Epithelial cell of esophagus (primary cell): ENCODE results near the gene AMIGO3.

Source experiments
- DNase-seq: peaks from one replicate; pipeline ENCODE4 v3.0.0; 2010; ENCODE audit warnings: low read depth
- H3K4me3 ChIP-seq: 2 replicates; pipeline ENCODE4 v1.5.1; 2011; ENCODE audit warnings: mild to moderate bottlenecking, low read length, control low read depth
- TF ChIP-seq, protein P1 (sequence below): IDR thresholded peaks from 2 replicates; pipeline ENCODE4 v1.5.1; 2011; ENCODE audit warnings: low read depth, mild to moderate bottlenecking, low read length, control low read depth, inconsistent platforms; ENCODE audit not compliant: insufficient read depth; ENCODE audit errors: missing control alignments

AMIGO3 gene

DNA sequence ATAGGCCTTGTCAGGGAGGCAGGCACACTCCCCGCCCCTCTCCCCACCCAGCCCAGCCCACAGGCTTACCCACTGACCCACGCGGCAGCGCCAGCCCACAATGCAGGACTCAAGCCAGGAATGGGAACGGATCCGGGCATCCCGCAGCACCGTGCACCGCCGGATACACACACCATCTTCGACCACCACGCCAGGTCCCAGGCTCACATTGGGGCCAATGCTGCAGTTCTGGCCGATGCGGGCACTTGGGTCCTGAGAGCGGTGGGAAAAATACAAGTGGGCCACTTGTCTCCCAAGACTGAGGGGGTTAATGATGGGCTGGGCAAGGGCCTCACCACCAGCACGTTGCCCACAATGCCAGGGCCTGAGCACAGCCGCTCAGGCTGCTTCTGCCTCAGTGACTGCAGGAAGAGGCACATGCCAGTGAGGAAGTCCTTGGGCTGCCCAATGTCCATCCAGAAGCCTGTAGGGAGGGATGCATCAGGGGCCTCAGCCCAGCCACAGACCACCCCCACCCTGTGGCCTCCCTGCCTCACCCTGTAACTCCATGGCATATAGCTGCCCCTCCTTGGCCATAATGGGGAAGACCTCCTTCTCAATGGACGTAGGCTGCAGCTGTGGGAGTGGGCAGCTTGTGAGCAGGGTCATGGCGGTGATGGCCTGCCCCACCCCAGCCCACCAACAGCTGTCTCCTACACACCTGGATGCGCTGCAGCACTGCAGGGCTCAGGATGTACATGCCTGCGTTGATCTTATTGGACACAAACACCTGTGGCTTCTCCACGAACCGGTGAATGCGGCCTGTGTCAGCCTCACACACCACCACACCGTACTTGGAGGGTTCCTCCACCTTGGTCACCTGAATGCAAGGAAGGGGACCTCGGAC lies 2.7 kb upstream of the AMIGO3 start:
- TF ChIP-seq, protein P1, sequence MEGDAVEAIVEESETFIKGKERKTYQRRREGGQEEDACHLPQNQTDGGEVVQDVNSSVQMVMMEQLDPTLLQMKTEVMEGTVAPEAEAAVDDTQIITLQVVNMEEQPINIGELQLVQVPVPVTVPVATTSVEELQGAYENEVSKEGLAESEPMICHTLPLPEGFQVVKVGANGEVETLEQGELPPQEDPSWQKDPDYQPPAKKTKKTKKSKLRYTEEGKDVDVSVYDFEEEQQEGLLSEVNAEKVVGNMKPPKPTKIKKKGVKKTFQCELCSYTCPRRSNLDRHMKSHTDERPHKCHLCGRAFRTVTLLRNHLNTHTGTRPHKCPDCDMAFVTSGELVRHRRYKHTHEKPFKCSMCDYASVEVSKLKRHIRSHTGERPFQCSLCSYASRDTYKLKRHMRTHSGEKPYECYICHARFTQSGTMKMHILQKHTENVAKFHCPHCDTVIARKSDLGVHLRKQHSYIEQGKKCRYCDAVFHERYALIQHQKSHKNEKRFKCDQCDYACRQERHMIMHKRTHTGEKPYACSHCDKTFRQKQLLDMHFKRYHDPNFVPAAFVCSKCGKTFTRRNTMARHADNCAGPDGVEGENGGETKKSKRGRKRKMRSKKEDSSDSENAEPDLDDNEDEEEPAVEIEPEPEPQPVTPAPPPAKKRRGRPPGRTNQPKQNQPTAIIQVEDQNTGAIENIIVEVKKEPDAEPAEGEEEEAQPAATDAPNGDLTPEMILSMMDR: no peak
- no peak for DNase-seq
- no peak overlapping the region for H3K4me3 ChIP-seq

DNA sequence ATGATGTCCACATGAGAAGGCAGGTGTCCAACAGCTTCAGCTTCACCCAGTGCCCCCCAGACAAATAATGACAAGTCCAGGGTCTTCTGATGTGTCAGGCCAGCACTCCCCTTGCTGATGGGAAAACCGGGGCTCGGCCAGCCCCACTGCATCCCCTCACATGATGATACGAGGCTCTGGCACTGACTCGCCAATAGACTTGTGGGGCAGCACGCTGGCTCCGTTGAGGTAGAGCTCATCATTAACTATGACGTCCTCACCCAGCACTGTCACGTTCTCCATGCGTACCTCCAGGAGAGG lies 2.1 kb upstream of the AMIGO3 start:
- DNase-seq: no peak
- no peak overlapping the region for H3K4me3 ChIP-seq
- TF ChIP-seq, protein P1: no peak

DNA sequence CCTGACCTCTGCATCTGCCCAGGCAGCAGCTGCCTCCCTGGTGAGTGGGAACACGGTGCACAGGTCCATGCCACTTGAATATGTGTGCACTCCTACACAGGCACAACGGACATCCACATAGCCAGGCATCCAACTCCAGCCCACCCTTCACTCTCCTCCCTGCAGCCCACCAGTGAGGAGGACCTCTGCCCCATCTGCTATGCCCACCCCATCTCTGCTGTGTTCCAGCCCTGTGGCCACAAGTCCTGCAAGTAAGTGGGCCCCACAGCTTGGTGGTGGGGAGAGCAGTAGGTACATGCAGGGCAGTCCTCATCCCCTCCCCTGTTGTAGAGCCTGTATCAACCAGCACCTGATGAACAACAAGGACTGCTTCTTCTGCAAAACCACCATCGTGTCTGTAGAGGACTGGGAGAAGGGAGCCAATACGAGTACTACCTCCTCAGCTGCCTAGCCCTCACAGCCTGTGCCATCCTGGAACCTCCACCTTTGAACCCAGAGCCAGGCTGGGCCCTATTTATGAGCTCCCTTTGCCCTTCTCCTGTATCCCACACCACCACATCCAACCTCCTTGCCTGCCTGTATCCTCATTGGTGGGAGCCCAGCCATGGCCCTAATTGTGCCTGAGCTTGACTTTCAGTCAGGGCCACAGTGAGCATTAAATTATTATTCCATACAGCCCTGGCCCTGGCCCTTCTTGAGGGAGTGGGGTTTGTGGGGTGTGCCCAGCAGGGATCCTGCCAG lies 1.5 kb upstream of the AMIGO3 start:
- TF ChIP-seq, protein P1: no peak
- DNase-seq: no peak
- H3K4me3 ChIP-seq: no peak overlapping the region

DNA sequence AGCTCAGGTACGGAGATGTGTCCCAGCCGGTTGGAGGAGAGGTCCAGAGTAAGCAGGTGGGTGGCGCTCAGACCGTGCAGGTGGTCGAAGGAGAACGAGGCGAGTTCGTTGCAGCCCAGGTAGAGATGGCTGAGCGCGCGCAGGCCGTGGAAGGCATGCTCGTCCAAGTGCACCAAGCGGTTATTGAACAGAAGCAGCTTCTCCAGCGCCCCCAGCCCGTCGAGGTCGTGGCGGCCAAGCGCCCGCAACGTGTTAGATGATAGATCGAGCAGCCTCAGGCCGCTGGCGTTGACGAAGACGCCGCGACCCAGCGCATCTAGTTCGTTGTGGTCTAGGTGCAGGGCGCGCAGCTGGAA lies 648 bp downstream of the AMIGO3 start:
- TF ChIP-seq, protein P1: no peak
- DNase-seq: no peak
- peak overlapping the region; percentile 46 for H3K4me3 ChIP-seq

DNA sequence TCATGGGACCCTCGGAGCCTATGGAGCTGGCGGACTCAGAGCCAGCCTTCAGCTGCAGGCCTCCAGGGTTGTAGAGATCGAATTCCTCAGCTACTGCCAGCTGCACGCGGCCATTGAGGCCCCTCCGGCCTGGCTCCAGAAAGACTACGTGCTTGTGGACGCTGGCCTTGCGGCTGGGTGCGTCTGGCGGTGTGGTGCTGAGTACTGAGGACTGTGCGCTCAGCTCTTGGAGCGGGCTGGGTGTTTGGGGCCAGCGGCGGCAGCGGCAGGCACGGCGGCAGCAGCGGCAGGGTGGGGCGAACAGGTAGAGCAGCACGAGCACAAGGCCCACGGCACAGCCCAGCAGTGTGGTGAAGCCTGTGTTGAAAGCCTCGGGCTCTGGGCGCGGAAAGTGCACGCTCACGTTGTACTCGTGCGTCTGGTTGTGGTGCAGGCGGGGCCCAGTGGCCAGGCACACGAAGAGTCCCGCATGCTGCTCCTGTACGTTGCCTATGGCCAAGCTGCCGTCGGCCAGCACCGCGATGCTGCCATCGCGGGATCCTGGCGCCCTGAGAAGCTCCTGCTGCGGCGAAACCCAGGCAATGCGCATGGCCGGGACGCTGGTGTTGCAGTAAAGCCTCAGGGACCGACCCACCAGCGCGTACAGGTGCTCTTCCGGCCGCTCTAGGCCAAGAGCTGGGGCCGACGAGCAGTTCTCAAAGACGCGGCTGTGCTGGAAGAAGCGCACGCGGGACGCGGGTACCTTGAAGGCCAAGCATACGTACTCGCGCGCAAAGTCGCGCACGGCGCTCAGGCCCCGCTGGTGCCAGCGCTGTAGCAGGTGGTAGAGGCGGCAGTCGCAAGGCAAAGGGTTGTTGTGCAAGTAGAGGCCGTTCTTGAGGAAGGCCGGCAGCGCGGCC lies 1.3 kb downstream of the AMIGO3 start:
- peak; percentile 47 for DNase-seq
- H3K4me3 ChIP-seq: peak overlapping the region; percentile 46
- TF ChIP-seq, protein P1: no peak

DNA sequence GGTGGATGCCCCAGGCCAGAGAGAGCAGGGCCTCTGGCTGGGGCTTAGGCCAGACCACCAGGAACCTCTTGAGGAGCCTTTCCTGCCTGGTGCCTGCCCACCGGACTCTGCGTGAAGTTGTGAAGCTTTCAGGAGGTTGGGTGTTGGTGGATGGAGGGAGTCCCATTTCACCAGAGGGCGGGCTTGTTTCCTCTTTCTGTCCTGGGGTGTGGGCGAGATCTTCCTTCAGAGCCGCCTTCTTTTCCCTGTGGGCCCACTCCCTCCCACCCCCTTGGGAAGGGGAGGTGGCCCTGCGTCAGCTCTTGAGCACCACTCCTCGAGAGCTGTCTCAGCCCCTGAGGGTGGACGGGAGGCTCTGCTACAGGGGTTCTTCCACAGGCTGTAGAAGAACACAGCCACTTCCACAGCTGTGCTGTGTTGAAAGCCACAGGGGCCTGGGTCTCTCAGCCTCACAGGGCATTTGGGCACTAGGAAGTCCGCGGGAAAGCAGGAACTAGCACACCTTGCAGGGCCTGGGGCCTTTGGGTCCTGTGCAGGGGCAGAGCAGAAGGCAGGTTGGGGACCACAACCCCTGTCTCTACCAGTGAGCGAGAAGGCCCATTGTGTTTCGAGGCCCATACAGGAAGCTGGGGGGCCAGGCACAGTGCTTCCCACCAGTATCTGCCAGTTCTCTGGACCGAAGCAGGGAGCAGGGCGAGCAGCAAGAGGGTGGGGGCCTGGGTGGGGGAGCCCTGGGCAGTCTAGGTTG lies 2.1 kb downstream of the AMIGO3 start:
- no peak for DNase-seq
- TF ChIP-seq, protein P1: no peak
- H3K4me3 ChIP-seq: no peak overlapping the region
